HL-60 (cell line): ENCODE measurements around the gene WWP2.
"Not testable (repeated sequence)": the region's sequence is repeated elsewhere in the genome, so short reads cannot be mapped to it uniquely, and the experiment has no call there.

Source experiments
- DNase-seq, 2 experiments: peaks; one replicate each; pipeline ENCODE4 v3.0.0-alpha.2; 2010 to 2020; ENCODE audit warnings: low read depth in 1 of 2, low spot score in 1 of 2
- H3K27ac ChIP-seq: fragments of 250-450 bp; sonication (Bioruptor Pico); replicated peaks from 2 replicates; pipeline ENCODE4 v1.5.1; 2020; ENCODE audit warnings: mild to moderate bottlenecking, moderate library complexity
- H3K27me3 ChIP-seq: fragments of 250-450 bp; sonication (Bioruptor Pico); 2 replicates; pipeline ENCODE4 v1.5.1; 2021; ENCODE audit warnings: mild to moderate bottlenecking, moderate library complexity; ENCODE audit not compliant: insufficient read depth, poor library complexity, severe bottlenecking
- H3K4me3 ChIP-seq: replicated peaks from 2 replicates; pipeline ENCODE4 v1.5.1; 2011; ENCODE audit warnings: mild to moderate bottlenecking, control low read depth, low read length; ENCODE audit not compliant: insufficient read depth
- CTCF ChIP-seq: IDR thresholded peaks from one replicate; pipeline ENCODE4 v1.5.1; 2011; ENCODE audit warnings: low read length, control low read depth, inconsistent platforms; ENCODE audit not compliant: insufficient read depth
- GABPA ChIP-seq: IDR thresholded peaks from 2 replicates; pipeline ENCODE4 v1.6.1; 2012; ENCODE audit warnings: low read depth
- POLR2AphosphoS5 ChIP-seq: IDR thresholded peaks from 2 replicates; pipeline ENCODE4 v1.6.1; 2012; ENCODE audit warnings: low read depth
- REST ChIP-seq: IDR thresholded peaks from 2 replicates; pipeline ENCODE4 v1.6.1; 2012; ENCODE audit warnings: low read depth; ENCODE audit not compliant: insufficient replicate concordance
- SPI1 ChIP-seq: IDR thresholded peaks from 2 replicates; pipeline ENCODE4 v1.6.1; 2012; ENCODE audit warnings: low read depth, mild to moderate bottlenecking, borderline replicate concordance

WWP2 gene

GRCh38 chr16:69942627-69943170 lies 180.6 kb downstream of the WWP2 start:
- TF ChIP-seq SPI1 (no peak), GABPA (no peak), POLR2AphosphoS5 (no peak), REST (no peak), CTCF (no peak)
- no peak for DNase-seq
- Histone ChIP-seq H3K27me3 (no peaks in the 10 kb centered on the region), H3K4me3 (no peak overlapping the region), H3K27ac (no peak overlapping the region)

GRCh38 chr16:69943241-69944036 lies 181.3 kb downstream of the WWP2 start:
- not testable (repeated sequence) for H3K4me3 ChIP-seq, H3K27ac ChIP-seq, DNase-seq, H3K27me3 ChIP-seq

- not testable (repeated sequence) for H3K4me3 ChIP-seq, H3K27ac ChIP-seq, H3K27me3 ChIP-seq, DNase-seq
Observed at GRCh38 chr16:69950411-69950810, 188.3 kb downstream of the WWP2 start.

GRCh38 chr16:69951017-69951671 lies 189.0 kb downstream of the WWP2 start, which contains the start of gene CLEC18A:
Gene CLEC18A (plus strand): TSS chr16:69951334. CDS start chr16:69951367, 33 bp downstream.
- H3K27me3 ChIP-seq, H3K27ac ChIP-seq, H3K4me3 ChIP-seq, DNase-seq: not testable (repeated sequence)

GRCh38 chr16:69951672-69952031 lies 189.5 kb downstream of the WWP2 start:
- H3K27ac ChIP-seq, DNase-seq, H3K4me3 ChIP-seq, H3K27me3 ChIP-seq: not testable (repeated sequence)

GRCh38 chr16:69952116-69952515 lies 190.0 kb downstream of the WWP2 start:
- not testable (repeated sequence) for H3K4me3 ChIP-seq, DNase-seq, H3K27ac ChIP-seq, H3K27me3 ChIP-seq

- H3K27me3 ChIP-seq, DNase-seq, H3K4me3 ChIP-seq, H3K27ac ChIP-seq: not testable (repeated sequence)
Observed at GRCh38 chr16:69952572-69953355, 190.6 kb downstream of the WWP2 start.

GRCh38 chr16:69954241-69954640 lies 192.1 kb downstream of the WWP2 start:
- not testable (repeated sequence) for DNase-seq, H3K27ac ChIP-seq, H3K27me3 ChIP-seq, H3K4me3 ChIP-seq

- H3K27me3 ChIP-seq, DNase-seq, H3K4me3 ChIP-seq, H3K27ac ChIP-seq: not testable (repeated sequence)
Observed at GRCh38 chr16:69963312-69963711, 201.2 kb downstream of the WWP2 start.

GRCh38 chr16:69964960-69965660 lies 203.0 kb downstream of the WWP2 start:
- not testable (repeated sequence) for H3K4me3 ChIP-seq

More at GRCh38 chr16:69964960-69965660, 203.0 kb downstream of the WWP2 start:
- H3K27ac ChIP-seq, DNase-seq, H3K27me3 ChIP-seq: not testable (repeated sequence)
